HUDEP-2 (cell line): Measurements from ENCODE around the gene EPN3.

Experiments
- DNase-seq, 76 experiments: peaks; one replicate each; lab custom pipeline; 2025; ENCODE audit not compliant: unreplicated experiment in 76 of 76; lab: John Stamatoyannopoulos, UW

Gene EPN3

GRCh38 chr17:50562242-50563091 is 29.9 kb downstream of the EPN3 start:
- DNase-seq, result no peak

GRCh38 chr17:50563092-50563511 is 30.6 kb downstream of the EPN3 start:
- DNase-seq, result no peak

- peak in 11 of 76 experiments; percentile 5 to 26 (median 10) for DNase-seq
Observed at GRCh38 chr17:50564916-50565315, 32.4 kb downstream of the EPN3 start.

GRCh38 chr17:50565402-50566350 is 33.1 kb downstream of the EPN3 start:
- peak in 4 of 76 experiments; percentile 8 to 40 (median 18) for DNase-seq

GRCh38 chr17:50566886-50567285 is 34.4 kb downstream of the EPN3 start:
- DNase-seq, result no peak

- no peak for DNase-seq
Observed at GRCh38 chr17:50568659-50569058, 36.1 kb downstream of the EPN3 start.

- no peak for DNase-seq
Observed at GRCh38 chr17:50569592-50569991, 37.1 kb downstream of the EPN3 start.

GRCh38 chr17:50570032-50570431 is 37.5 kb downstream of the EPN3 start:
- no peak for DNase-seq

GRCh38 chr17:50570528-50570927 is 38.0 kb downstream of the EPN3 start:
- DNase-seq, result no peak

- DNase-seq, result no peak
Observed at GRCh38 chr17:50571681-50572080, 39.1 kb downstream of the EPN3 start.

- no peak for DNase-seq
Observed at GRCh38 chr17:50572541-50572940, 40.0 kb downstream of the EPN3 start.

GRCh38 chr17:50573866-50574611 is 41.5 kb downstream of the EPN3 start:
- DNase-seq, result no peak

GRCh38 chr17:50575581-50576210 is 43.2 kb downstream of the EPN3 start:
- DNase-seq, result peak in 4 of 76 experiments; percentile 16 to 23 (median 22)

GRCh38 chr17:50576864-50577263 is 44.3 kb downstream of the EPN3 start:
- no peak for DNase-seq

- DNase-seq, result no peak
Observed at GRCh38 chr17:50577451-50577954, 45.0 kb downstream of the EPN3 start.

GRCh38 chr17:50578173-50578572 is 45.6 kb downstream of the EPN3 start:
- no peak for DNase-seq

GRCh38 chr17:50579399-50579798 is 46.9 kb downstream of the EPN3 start:
- DNase-seq, result no peak

GRCh38 chr17:50580646-50581045 is 48.1 kb downstream of the EPN3 start:
- DNase-seq, result no peak

GRCh38 chr17:50581316-50581715 is 48.8 kb downstream of the EPN3 start:
- DNase-seq, result no peak

- DNase-seq, result no peak
Observed at GRCh38 chr17:50582741-50583140, 50.2 kb downstream of the EPN3 start.
